BE2C (cell line): ENCODE measurements around the gene OBI1.

Experiments
- DNase-seq: peaks from one replicate; pipeline ENCODE4 v3.0.0-alpha.2; 2020
- H3K27me3 ChIP-seq: fragments of 250-450 bp; sonication (Bioruptor Pico); 2 replicates; pipeline ENCODE4 v1.5.1; 2020; ENCODE audit warnings: mild to moderate bottlenecking
- H3K36me3 ChIP-seq: fragments of 250-450 bp; sonication (Bioruptor Pico); 2 replicates; pipeline ENCODE4 v1.5.1; 2020; ENCODE audit warnings: mild to moderate bottlenecking
- H3K4me1 ChIP-seq: fragments of 250-450 bp; sonication (Bioruptor Pico); 2 replicates; pipeline ENCODE4 v1.5.1; 2020
- H3K4me3 ChIP-seq: 2 replicates; pipeline ENCODE4 v1.5.1; 2011; ENCODE audit warnings: low read depth, low read length
- H3K9me3 ChIP-seq: fragments of 250-450 bp; sonication (Bioruptor Pico); 2 replicates; pipeline ENCODE4 v1.5.1; 2020
- CTCF ChIP-seq: IDR thresholded peaks from 2 replicates; pipeline ENCODE4 v1.5.1; 2012; ENCODE audit warnings: mild to moderate bottlenecking, low read depth, low read length

OBI1 gene

GRCh38 chr13:78566631-78567030, 92.3 kb downstream of the OBI1 start:
- no peak for TF ChIP-seq CTCF

More at GRCh38 chr13:78566631-78567030, 92.3 kb downstream of the OBI1 start:
- Histone ChIP-seq H3K4me1 (peaks cover 5% of the 10 kb centered on the region), H3K9me3 (no peaks in the 10 kb centered on the region), H3K27me3 (no peaks in the 10 kb centered on the region), H3K4me3 (no peak overlapping the region), H3K36me3 (no peaks in the 10 kb centered on the region)
- DNase-seq: no peak
